ENCODE measurements around the gene HOMER2. TPM values are rescaled to one million over a fixed set of nuclear protein-coding genes. Genes with fewer than 3 reads are reported as not detected.
"Not testable (repeated sequence)": the region's sequence is repeated elsewhere in the genome, so short reads cannot be mapped to it uniquely, and the experiment has no call there.

The HOMER2 gene
- polyA plus RNA-seq, 4 donors, result 24.6 to 35.5 (median 29.7) TPM

DNA sequence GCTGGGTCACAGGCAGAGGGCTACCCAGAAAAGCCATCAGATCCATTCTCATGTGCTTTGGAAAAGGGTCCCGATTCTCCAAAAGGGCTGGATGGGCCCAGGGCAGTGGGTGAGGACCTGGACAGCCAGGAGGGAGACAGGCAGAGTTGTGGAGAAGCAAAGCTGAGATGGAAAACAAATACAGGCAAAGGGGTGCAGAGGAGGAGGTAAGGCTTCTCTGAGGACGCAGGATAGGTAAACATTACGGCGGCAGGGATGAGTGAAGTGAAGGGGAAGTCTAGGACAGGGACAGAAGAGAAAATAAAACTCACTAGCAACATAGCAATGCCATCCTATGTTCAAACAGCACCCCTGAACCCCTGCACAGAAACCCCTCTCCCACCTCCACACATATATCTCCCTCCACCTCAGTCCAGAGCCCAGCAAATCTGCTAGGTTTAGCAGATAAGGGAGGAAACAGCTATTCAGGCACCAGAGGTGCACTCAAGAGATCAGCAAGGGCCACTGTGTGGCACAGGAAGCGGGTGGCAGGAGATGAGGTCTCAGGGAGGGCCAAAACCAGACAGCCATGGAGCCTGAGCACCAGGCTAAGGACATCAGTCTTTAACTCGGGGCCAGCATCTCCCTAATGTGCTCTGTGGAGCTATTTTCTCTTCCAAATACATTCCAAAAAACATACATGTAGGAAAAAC, 51.3 kb downstream of the HOMER2 start:
- DNase-seq (ENCODE audit: low read depth in 4 of 4, low spot score in 2 of 4), result no peak

DNA sequence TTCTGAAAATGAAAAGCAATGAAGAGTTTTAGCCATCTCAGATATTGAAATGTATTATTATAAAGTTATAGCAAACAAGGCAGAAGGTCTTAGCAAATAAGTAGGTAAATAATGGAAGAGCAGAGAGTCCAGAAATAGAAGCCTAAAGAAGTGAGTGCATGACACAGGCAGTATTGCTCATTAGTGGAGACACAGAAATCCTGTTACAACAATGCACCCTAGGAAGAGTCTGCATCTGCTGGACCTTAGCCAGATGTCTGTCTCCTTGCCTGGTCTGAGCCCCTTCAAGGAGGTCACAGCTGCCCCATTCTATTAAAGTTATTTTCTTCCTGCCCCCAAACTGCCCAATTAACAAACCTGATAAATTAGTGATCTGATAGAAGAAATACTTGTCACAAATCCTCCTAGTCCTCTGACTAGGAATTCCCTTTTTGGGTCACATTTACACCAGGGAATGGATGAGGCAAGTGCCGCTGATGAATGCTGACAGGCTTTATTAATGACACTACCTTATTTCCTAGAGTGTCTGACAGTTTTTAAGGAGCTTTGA, 51.9 kb downstream of the HOMER2 start:
- no peak for DNase-seq (ENCODE audit: low read depth in 4 of 4, low spot score in 2 of 4)

DNA sequence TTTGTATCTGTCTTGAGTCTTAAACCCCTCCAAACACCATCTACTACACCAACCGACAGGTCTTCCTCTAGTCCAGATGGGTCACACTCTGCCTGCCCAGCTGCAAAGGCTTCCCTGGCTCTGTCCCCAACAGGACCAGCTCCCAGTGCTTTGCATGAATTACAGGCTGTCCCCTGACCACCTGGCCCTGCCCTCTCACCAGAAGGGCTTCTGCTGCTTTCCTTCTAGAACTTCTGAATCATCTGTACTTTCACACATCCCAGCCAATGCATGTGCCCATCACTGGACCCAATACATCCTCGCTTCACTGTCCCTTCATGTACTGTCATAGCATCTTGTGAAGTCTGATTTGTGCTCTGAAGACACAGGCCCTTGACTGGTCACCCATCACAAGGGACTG, 53.6 kb downstream of the HOMER2 start:
- DNase-seq (ENCODE audit: low read depth in 4 of 4, low spot score in 2 of 4), result no peak

DNA sequence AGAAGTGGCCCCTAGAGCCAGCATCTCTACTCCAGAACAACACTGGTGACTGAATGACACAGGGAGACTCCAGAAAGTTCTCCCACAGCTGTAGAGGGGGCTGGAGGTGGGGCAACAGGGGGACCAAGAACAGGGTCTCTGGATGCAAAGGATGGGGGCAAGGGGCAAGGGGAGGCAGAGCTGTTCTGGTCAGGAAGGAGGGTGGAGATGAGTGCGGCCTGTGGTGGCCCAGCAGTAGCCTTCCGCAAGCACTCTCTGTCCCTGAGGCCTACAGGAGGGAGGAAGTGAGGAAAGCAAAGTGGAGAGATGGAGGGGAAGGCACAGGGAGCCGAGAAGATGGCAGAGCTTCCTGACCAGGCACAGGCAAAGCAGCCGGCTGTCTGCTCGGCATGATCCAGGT, 56.5 kb downstream of the HOMER2 start:
- DNase-seq (ENCODE audit: low read depth in 4 of 4, low spot score in 2 of 4), result no peak

DNA sequence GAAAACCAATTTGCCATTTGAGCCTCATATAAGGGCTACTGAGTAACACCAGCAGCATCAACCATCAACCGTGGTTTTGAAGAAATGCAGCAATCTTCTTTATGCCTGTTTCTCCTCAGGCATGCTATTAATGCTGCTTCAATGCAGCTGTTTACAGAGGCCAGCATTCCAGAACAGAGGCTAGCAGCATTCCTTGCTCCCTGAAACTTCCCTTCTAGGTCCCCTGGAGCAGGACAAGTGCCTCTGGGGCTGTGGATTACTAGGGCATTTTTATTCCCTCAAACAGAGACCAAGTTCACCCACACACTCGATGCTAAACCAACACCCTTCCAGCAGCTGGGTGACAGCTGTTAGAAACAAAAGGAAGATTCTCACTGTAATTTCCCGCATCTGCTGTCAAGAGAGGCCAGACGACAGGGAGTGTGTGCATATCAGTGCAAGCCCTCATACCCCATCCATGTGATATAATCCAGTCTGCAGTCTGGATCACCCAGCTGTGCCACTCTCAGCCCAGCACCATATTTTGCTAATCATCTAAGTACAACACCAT, 57.5 kb downstream of the HOMER2 start:
- DNase-seq (ENCODE audit: low read depth in 4 of 4, low spot score in 2 of 4), result peak in 1 of 4 donors; percentile 10

DNA sequence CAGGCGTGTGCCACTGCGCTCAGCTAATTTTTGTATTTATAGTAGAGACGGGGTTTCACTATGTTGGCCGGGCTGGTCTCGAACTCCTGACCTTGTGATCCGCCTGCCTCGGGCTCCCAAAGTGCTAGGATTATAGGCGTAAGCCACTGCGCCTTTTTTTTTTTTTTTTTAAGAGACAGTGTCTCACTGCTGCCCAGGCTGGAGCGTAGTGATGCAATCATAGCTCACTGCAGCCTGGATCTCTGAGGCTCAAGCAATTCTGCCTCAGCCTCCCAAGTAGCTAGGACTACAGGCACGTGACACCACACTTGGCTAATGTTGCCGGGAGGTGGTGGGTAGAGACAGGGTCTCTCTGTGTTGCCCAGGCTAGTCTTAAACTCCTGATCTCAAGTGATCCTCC, 59.0 kb downstream of the HOMER2 start:
- DNase-seq (ENCODE audit: low read depth in 4 of 4, low spot score in 2 of 4), result not testable (repeated sequence)

DNA sequence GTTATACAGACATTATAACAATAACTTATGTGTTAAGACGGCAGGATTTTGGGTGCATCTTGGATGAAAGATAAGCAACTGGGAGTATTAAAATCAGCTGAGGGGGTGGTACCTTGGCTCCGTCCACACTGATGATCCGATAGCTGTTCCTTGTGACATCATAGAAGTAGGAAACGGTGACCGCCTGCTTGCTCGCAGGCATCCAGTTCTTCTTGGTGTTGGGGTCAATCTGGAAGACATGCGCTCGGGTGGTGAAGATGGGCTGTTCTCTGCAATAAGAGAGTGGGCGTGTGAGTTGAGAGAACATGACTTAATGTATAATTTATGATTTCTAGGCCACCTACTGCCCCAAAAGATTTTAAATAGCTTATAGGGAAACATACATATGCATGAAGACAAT, 59.9 kb downstream of the HOMER2 start:
- no peak for DNase-seq (ENCODE audit: low read depth in 4 of 4, low spot score in 2 of 4)

DNA sequence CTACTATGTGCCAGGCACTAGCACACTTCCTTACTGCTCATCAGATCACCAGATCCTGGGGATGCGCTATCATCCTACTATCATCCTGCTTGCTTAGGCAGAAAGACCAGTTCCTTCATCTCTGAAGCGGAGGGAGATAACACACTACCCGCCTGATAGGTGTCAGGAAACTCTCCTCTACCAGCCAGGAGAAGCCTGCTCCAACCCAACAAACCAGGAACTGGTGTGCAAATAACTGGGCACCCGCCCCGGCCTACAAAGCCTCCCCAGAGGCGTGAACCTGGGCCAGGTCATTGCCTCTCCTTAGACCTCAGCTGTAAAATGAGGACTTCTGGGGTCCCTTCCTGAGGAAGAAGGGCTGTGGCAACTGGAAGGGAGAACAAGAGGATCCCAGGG, 61.5 kb downstream of the HOMER2 start:
- DNase-seq (ENCODE audit: low read depth in 4 of 4, low spot score in 2 of 4), result no peak

DNA sequence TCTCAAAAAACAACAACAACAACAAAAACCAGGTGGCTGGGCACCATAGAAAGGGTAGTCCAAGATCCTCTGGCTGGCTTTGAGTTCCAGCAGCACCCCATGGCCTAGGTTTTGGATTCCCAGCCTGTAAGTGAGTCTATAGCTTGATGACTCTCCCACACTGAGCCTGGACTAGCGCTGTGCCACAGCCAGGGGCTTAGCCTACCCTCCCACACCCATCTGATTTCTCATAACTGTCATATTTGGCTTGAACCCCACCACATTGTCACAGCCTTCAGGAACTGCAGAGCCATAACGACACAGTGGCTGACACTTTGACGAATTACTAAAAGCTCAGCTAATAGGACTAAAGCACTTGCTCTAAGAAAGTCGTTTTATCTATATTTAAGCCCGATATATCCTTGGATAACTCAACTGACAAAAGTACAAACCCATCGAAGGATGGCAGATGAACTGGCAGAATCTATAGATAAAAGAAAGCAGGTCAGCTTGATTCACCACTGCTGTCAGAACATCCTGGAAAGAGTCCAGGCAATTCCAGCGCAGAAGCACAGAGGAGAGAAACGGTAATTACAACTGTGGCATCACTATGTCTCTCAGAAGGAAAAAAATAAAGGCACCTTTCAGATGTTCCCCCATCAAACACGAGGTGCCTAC, 62.1 kb downstream of the HOMER2 start:
- DNase-seq (ENCODE audit: low read depth in 4 of 4, low spot score in 2 of 4), result no peak

DNA sequence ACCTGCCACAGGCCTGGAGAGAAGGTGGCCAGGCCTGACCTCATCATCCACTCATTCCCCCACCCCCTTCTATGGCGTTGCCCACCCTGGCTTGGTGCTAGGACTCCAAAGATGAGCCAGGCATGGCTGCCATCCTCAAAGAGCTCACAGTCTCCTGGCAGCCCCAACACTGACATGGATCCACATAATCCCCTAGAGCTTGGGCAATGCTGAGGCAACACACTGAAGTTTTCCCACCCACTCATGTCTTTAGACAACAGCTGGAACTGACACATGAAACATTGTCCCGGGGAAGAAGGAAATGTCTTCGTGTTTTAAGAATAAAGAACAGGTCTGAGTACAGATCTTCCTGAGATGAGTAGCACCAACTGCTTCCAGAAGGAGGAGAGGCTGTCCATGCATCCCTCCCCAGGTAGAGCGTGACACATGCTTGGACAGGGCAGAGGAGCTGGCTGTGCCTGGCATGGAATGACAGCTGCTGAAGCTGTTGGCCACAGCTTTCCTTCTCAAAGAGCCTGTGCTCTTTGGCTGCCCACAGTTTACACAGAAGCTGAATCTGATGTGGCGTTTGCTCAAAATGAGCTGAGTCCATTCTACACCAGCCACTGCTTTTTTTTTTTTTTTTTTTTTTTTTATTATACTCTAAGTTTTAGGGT, 70.1 kb downstream of the HOMER2 start:
- no peak for DNase-seq (ENCODE audit: low read depth in 4 of 4, low spot score in 2 of 4)

DNA sequence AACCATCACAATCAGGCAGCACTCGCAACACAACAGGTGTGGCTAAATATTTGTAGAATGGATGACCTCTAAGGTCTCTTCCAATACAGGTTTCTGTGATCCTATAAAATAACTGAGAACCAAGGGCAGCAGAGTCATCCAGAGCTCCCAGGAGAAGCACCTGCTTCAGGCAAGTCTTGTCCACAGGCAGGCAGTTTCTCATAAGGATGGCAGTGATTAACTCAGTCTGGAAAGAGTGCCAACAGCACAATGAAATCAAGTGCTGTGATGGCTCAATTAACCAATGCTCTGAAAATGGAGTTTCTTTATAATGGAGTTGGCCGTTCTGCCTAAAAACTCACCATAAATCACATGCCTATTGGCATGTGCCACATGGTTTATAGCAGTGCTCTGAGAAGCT, 70.8 kb downstream of the HOMER2 start:
- no peak for DNase-seq (ENCODE audit: low read depth in 4 of 4, low spot score in 2 of 4)

DNA sequence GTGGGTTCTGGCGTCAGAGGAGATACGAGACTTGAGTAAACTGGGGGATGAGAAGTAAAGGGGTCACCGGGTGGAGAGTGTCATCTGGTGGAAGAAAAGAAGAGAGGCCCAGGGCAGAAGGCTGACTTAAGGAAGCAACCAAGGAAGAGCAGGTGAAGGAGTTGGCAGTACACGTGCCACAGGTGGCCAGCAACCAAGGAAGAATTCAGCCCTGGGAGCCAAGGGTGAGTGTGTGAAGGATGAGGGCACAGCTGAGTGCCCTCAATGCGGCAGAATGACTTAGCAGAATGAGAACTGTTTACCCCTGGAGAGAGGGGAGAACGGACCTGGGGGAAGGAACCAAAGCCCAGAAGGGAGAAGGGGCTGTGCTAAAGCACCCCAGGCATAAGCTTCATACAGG, 71.8 kb downstream of the HOMER2 start:
- DNase-seq (ENCODE audit: low read depth in 4 of 4, low spot score in 2 of 4), result no peak

DNA sequence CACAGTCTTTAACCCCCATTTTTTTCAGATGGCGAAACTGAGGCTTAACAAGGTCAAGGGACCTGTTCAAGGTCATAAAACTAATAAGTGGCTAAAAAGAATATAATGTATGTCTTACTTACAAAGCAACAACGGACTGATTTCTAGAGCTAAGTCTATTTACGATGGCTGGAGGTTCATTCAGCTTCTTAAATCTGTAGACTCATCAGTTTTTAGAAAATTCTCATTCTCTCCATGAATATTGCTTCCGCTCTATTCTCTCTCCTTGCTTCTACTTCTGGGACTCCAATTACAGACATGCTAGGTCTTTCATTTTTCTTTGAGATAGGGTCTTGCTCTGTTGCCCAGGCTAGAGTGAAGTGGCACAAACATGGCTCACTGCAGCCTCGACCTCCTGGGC, 74.2 kb downstream of the HOMER2 start:
- DNase-seq (ENCODE audit: low read depth in 4 of 4, low spot score in 2 of 4), result no peak

DNA sequence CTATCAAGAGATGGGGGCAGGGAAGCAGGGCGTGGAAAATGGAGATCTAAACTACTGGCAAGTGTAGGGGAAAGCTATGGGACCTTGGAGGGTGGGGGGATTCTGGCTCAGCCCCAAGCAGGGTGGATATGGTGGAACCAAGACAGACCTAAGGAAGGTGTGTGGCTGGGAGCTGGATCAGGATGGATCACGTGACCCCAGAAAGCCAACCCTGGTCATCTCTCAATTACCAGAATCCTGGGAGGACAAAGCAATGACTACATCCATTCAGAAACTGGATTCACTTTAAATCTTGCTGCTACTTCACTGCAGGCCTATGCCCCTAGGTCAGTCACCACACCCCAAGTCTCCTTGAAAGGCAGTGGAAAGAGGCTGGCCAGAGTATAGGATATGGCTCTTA, 74.7 kb downstream of the HOMER2 start:
- DNase-seq (ENCODE audit: low read depth in 4 of 4, low spot score in 2 of 4), result no peak

DNA sequence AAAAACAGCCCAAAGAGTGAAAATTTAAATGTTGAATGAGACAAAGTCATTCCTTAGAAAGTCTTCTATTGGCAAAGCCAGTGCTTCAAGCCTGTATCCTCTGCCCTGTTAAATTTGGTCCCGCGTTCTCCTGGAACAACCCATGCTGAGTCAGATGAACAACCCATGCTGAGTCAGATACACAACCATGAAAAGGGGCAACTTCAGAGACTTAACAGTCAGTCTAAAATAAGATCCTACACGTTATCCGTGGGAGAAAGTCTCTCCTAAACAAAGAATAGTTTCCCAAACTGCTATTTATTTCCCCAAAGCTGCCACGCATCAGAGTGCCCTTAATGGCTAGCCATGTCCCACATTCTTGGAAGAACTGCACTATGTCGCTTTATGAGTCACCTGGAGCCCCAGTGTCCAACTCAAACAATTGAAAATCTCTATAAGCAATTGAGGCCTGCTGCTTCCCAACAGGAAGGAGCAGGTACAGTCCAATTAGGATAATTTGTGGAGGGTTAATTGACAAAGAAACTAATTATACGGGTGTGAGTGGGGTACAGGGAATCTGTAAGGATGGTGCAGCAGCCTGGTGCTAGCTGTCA, 77.0 kb downstream of the HOMER2 start:
- DNase-seq (ENCODE audit: low read depth in 4 of 4, low spot score in 2 of 4), result no peak

DNA sequence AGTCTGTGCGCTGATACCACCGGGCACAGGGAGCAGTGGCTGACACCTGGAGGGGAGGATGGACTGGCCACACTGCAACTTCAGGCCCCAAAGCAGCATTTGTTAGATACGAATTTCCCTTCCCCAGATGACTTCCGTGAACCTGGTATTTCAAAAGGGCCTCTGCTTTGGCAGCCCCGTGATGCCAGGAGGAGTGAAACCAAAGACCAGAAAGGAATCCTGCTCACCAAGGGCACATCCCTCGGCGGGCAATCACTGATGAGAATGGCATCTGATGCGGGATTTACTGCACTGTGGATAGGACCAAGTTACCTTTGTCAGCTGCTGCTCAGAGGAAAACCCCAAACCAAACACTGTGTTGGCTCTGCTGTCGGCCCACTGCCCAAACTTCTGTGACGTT, 77.6 kb downstream of the HOMER2 start:
- no peak for DNase-seq (ENCODE audit: low read depth in 4 of 4, low spot score in 2 of 4)

DNA sequence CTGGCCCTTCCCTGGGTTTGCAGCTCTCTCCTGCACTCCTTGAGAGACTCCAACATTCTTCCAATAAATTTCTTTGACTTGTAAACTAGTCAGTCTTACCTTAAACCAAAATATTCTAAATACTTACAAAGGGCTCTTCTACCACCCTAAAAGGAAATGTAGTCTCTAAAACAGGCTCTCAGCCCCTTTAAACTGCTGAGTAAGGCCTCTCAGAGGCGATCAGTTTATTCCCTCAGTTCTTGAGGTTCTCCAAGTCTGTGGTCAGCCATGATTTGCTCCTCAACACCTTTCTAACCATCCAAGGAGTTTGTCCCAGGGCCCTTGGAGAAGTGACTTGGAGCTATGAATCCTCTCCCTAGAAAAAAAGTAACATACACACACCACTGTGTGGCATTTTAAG, 78.3 kb downstream of the HOMER2 start:
- DNase-seq (ENCODE audit: low read depth in 4 of 4, low spot score in 2 of 4), result no peak

DNA sequence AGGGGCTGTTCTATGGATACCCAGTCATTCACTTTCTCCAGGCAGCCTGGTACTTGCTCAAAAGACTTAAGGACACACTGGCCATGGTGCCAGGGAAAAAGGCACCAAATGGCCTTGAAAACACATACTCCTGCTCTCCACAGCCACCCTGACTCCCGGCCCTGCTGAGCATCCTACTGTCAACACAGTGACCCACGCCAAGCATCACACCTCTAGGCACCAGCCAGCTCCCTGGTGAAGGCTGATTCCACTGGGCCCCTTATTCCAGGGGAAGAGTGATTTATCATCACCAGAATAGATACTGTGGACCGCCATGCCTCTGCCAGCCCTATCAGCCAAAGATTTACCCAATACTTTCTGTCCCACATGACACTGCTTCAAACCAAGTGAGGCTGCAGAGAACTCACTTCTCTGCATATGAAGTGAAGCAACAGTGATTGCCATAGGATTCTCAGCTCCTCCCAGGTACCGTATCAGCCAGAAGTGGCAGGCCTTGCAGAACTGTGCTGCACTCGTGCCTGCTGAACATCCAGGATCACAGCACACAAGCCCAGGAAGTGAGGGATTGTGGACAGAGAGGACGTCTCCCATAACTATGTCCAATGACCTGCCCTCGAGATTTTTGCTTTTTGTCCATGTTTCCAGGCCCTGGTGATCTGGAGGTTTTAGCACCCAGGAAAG, 79.4 kb downstream of the HOMER2 start:
- no peak for DNase-seq (ENCODE audit: low read depth in 4 of 4, low spot score in 2 of 4)

DNA sequence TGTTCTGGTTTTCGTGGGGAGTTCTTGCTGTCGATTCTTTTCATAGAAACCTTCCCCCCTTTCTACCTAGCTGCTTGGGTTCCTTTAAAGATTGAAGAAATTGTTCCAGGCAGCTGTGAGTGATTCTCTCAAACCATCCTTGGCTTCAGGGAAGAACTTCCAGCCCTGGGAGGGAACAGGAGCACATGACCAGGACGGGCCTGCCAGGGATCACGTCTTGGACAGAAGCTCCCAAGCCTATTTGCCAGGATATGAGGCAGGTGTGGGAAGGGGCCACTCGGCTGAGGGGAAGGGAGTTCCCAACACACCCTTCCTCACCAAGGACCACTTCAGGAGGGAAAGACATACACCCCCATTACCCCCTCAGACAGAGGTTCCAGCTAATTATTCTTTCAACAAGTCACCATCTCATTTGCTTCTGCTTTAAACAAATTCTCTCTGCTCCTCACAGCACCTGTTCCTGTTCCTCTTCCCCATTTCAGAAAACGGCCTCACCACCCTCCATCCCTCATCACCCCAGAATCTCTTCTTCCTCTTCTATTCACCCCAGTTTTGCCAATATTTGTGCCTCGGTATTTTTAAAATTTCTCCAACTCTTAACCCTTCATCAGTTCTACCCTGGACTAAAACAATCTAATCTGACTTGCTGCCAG, 80.6 kb downstream of the HOMER2 start:
- no peak for DNase-seq (ENCODE audit: low read depth in 4 of 4, low spot score in 2 of 4)

DNA sequence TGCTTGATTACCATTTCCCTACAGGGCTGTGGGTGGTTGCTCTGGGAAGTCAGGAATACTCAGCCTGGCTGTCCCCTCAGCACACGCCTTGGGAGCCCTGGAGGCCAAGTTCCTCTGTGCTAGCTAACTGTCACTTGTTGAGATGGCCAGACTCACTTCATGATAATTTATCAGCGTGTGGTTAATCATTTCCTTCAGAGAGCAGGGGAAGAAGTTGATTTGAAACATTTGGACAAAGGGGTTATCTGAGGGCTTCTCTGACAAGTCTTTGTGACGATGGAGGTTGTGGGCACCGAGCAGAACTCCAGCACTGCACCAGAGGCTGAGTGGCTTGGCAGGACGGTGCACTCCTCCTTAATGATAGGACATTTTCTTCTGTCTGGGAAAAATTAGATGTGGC, 81.2 kb downstream of the HOMER2 start:
- DNase-seq (ENCODE audit: low read depth in 4 of 4, low spot score in 2 of 4), result no peak
